GM20431 (cell line): ENCODE results near the gene CRELD2.

Experiments used
- in situ Hi-C: fragments of 300-500 bp; cut with MseI, MboI; formaldehyde crosslinking; loops from one replicate; pipeline ENCODE4 v1.15.0; 2020; ENCODE audit warnings: low sequenced_read_pairs; ENCODE audit not compliant: unreplicated experiment

Gene CRELD2

GRCh38 chr22:49909476-49910205 lies 8.8 kb upstream of the CRELD2 start:
- in situ Hi-C loops, result no loop called here

GRCh38 chr22:49910229-49911155 lies 7.9 kb upstream of the CRELD2 start:
- in situ Hi-C loops, result no loop called here

GRCh38 chr22:49911881-49912625 lies 6.4 kb upstream of the CRELD2 start:
- in situ Hi-C loops, result no loop called here

GRCh38 chr22:49913026-49913425 lies 5.4 kb upstream of the CRELD2 start:
- in situ Hi-C loops, result no loop called here

GRCh38 chr22:49913446-49913845 lies 5.0 kb upstream of the CRELD2 start:
- in situ Hi-C loops, result no loop called here

DNA sequence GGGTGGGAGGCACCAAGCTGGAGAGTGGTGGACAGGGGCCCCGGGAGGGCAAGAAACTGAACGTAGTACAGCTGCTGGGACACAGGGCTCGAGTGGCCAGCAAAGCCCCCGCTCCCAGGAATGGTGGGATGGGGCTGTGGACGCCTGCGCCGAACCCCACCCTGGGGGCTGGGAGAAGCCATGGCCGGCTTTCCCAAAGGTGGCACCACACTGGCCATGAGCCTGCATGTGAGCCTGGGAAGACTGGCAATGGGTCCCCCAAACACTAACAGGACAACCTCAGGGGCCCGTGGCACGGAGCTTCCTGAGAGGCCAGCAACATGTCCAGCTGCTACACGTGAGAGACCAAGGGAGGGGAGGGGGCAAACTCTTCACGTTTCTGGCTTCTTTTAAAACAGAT lies 4.2 kb upstream of the CRELD2 start:
- in situ Hi-C loops, result no loop called here

DNA sequence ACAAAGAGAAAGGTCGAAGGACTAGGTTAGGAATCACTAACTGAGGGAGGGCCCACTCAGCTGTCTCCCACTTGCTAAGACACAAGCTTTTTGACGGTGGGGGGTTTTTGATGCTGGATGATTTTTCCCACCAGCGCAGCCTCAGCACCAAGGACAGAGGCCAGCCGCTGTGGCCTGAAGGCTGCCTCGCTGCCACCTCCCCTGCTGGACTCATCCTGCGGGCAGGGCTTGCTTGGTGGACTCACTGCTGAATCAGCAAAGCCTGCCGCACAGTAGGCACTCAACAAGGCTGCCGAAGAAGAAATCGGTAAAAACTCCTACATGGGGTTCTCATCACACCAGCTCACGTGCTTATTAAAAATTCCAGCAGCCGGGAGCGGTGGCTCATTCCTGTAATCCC lies 2.8 kb upstream of the CRELD2 start:
- in situ Hi-C loops, result no loop called here

DNA sequence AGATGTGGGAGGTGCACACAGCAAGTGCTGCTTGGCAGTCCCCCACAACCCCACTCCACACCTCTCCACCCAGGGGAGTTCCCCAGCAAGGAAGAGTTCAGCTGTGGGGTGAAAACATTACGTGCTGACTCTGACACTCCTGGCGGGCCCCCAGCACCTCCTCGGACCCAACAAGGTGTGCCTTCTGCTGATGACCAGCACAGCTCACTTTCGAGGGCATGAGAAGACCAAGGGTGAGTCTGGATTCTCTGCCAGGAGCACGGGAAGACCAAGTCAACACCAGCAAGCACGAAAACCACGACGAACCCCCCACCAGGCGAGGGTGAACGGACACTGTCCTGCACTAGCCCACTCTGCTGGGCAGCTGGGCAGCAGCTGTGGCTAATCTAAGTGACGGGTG lies 1.6 kb upstream of the CRELD2 start:
- in situ Hi-C loops, result no loop called here

GRCh38 chr22:49918911-49919881 lies 762 bp downstream of the CRELD2 start:
- in situ Hi-C loops, result no loop called here

DNA sequence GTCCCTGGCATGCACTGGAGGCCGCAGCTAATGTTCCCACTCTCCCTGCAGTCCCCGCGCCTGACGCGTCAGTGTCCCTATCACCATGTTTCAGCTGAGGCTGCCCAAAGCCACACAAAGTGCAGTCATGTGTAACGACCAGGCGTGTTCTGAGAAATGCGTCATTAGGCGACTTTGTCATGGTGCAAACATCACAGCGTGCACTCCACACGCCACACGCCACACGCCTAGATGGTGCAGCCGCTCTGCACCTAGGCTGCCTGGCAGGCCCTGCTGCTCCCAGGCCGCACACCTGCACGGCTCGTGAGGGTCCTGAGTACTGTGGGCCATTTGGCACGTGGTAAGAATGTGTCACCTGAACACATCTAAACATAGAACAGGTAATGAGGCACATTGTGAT lies 2.4 kb downstream of the CRELD2 start:
- in situ Hi-C loops, result no loop called here

DNA sequence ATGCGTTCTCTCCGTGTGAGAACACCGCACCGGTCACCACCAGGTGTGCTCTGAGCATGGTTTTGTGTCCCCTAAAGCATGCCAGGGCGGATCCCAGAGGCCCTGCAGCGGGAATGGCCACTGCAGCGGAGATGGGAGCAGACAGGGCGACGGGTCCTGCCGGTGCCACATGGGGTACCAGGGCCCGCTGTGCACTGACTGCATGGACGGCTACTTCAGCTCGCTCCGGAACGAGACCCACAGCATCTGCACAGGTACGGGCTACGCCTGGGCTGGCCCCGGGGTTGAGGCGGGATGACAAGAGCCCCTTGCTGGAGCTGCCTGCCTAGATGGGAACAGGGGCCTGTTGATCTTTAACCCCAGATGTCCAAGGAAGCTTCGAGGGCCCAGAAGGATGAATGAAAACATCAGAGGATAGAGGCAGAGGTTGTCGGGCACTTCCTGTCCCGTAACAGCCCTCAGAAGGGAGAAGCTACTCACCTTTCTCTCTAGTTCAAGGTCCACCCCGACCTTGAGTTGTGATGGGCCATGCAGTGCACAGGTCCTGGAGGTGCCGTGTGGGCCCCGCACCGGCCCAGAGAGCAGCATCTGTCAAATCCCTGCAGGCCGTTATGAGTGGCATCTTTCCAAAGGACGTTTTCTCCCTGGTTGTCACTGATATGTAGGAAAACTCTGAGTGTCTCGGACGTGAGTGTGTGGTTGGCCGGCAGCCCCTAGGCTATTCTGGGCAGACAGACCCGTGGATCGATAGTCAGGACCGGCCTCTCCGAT lies 3.3 kb downstream of the CRELD2 start:
- in situ Hi-C loops, result no loop called here

DNA sequence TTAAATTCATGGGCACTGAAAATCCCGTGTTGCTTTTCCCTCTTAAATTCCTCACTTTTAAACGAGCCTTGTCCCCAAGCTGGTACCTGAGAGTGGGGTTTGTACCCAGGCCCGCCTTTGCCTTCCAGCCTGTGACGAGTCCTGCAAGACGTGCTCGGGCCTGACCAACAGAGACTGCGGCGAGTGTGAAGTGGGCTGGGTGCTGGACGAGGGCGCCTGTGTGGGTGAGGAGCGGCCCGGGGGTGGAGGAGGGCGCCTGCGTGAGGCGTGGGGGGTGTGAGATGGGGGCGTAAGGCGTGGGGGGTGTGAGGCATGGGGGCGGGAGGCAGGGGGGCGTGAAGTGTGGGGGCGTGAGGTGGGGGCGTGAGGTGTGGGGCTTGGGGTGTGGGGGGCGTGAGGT lies 4.0 kb downstream of the CRELD2 start:
- in situ Hi-C loops, result no loop called here

GRCh38 chr22:49922926-49923325 lies 4.5 kb downstream of the CRELD2 start:
- in situ Hi-C loops, result no loop called here

DNA sequence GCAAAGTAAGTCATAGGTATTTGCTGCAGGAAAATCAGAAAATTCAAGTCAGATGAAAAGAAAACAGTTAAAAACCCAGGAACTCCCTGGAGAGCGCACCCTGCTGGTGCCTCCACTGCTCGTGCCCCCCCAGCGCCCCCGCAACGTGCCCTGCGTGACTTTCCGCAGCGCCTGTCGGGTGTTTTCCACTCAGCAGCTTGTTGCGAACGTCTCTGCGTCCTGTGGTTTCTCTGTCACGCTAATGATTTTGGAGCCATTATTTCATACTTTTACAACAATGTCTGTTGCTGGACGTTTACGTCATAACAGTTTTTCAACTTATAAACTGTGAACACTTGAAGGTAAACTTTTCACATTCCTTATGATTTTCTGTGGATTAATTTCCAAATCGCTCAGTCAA lies 5.0 kb downstream of the CRELD2 start:
- in situ Hi-C loops, result no loop called here

DNA sequence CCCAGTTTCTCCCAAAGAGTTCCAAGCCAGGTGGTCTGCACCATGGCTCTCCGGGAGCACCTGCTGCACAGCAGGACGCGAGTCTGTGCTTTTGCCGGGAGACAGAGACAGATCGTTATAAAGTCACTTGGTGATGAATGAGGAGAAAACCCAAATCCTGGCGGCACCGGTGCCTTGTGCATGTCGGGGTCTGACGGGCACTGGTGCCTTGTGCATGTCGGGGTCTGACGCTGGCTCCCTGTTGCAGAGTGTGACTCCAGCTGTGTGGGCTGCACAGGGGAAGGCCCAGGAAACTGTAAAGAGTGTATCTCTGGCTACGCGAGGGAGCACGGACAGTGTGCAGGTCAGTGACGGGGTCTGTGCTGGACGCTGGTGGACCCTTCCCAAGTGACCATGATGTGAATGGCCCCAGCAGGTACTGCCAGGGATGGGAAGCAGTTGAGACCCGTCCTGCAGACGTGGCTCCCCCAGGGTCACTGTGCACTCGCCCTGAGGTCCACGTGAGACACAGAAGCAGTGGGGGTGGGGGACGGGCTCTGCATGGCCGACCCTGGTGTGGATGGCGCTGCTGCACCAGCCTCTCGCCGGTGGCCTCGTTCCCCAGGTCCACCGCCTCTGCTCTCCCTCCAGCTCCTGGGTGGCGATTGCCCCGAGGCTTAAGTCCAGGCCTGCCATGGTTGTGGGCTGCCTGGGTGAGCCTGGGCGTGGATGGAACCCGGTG lies 5.8 kb downstream of the CRELD2 start:
- in situ Hi-C loops, result no loop called here

DNA sequence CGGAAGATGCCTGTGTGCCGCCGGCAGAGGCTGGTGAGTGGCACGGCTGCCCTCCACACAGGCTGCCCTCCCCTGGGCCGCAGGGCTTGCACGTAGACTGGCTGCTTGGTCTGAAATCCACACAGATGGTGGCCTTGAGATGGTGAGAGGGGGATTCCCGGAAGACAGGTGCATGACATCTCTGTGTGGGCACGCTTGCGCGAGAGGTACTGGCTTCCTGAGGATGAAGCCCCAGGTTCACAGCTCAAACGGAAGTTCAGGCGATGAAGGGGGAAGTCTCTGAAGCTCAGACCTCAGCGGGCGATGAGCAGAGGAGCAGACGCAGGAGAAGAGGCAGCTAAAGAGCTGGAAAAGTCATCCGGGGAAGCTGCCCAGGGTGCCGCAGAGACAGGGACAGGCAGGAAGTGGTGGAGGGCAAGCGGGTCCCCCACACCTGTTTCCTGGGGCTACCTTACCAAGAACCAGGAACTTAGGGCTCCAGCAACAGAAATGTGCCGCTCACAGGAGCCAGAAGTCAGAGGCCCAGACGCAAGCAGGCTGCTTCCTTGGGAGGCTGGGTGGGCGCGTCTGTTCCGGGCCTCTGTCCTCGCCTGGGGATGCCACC lies 7.2 kb downstream of the CRELD2 start:
- in situ Hi-C loops, result no loop called here

- in situ Hi-C loops, result no loop called here
Observed at GRCh38 chr22:49926916-49927315, 8.5 kb downstream of the CRELD2 start.
